ENCODE data around the gene ZFX. TPM values are rescaled to one million over a fixed set of nuclear protein-coding genes. Genes with fewer than 3 reads are reported as not detected.
"Not testable (repeated sequence)": the region's sequence is repeated elsewhere in the genome, so short reads cannot be mapped to it uniquely, and the experiment has no call there.

ZFX gene
- total RNA-seq, 1 donor from 2014 or later = 34.1 TPM

GRCh38 chrX:24155747-24156146 lies 6.2 kb downstream of the ZFX start:
- H3K27ac Mint-ChIP-seq; H3K4me3 Mint-ChIP-seq (ENCODE audit: low read depth); DNase-seq (ENCODE audit: low spot score); H3K27me3 Mint-ChIP-seq (ENCODE audit: low read depth); intact Hi-C loops (cut with micrococcal nuclease); H3K9me3 Mint-ChIP-seq: not testable (repeated sequence)
- peaks cover 37% of the 10 kb centered on the region for H3K4me1 Mint-ChIP-seq (ENCODE audit: low read depth)
- peaks cover 45% of the 10 kb centered on the region for H3K36me3 Mint-ChIP-seq (ENCODE audit: low read depth)

GRCh38 chrX:24156177-24156576 lies 6.6 kb downstream of the ZFX start:
- Mint-ChIP-seq H3K9me3 (no peaks in the 10 kb centered on the region), H3K4me3 (ENCODE audit: low read depth) (no peak overlapping the region), H3K36me3 (ENCODE audit: low read depth) (peaks cover 43% of the 10 kb centered on the region), H3K4me1 (ENCODE audit: low read depth) (peaks cover 34% of the 10 kb centered on the region), H3K27ac (no peak overlapping the region), H3K27me3 (ENCODE audit: low read depth) (no peaks in the 10 kb centered on the region)
- intact Hi-C loops (cut with micrococcal nuclease) = no loop called here
- DNase-seq (ENCODE audit: low spot score) = no peak

- Mint-ChIP-seq H3K4me1 (ENCODE audit: low read depth) (peaks cover 17% of the 10 kb centered on the region), H3K27me3 (ENCODE audit: low read depth) (no peaks in the 10 kb centered on the region), H3K27ac (no peak overlapping the region), H3K9me3 (no peaks in the 10 kb centered on the region), H3K36me3 (ENCODE audit: low read depth) (peaks cover 38% of the 10 kb centered on the region), H3K4me3 (ENCODE audit: low read depth) (no peak overlapping the region)
- intact Hi-C loops (cut with micrococcal nuclease) = no loop called here
- DNase-seq (ENCODE audit: low spot score) = no peak
Measured at GRCh38 chrX:24158881-24159280, 9.4 kb downstream of the ZFX start.

- Mint-ChIP-seq H3K4me1 (ENCODE audit: low read depth) (peaks cover 34% of the 10 kb centered on the region), H3K27me3 (ENCODE audit: low read depth) (no peaks in the 10 kb centered on the region)
Measured at GRCh38 chrX:24166078-24166477, 16.5 kb downstream of the ZFX start.

GRCh38 chrX:24167719-24168472 lies 18.4 kb downstream of the ZFX start:
- intact Hi-C loops (cut with micrococcal nuclease) = loop anchor here (1.0 to 2.0 kb wide), 2 partner anchors 15 to 87 kb away; no protein-coding TSS in a partner anchor
- Mint-ChIP-seq H3K27ac (peak overlapping the region; percentile 54), H3K27me3 (ENCODE audit: low read depth) (no peaks in the 10 kb centered on the region), H3K9me3 (no peaks in the 10 kb centered on the region), H3K4me1 (ENCODE audit: low read depth) (peaks cover 38% of the 10 kb centered on the region), H3K4me3 (ENCODE audit: low read depth) (no peak overlapping the region), H3K36me3 (ENCODE audit: low read depth) (peaks cover 31% of the 10 kb centered on the region)
- DNase-seq (ENCODE audit: low spot score) = no peak

More at GRCh38 chrX:24166078-24166477, 16.5 kb downstream of the ZFX start:
- Mint-ChIP-seq H3K36me3 (ENCODE audit: low read depth) (peaks cover 29% of the 10 kb centered on the region), H3K4me3 (ENCODE audit: low read depth) (no peak overlapping the region), H3K9me3 (no peaks in the 10 kb centered on the region), H3K27ac (no peak overlapping the region)
- no peak for DNase-seq (ENCODE audit: low spot score)
- intact Hi-C loops (cut with micrococcal nuclease) = no loop called here

- H3K4me1 Mint-ChIP-seq (ENCODE audit: low read depth) = peaks cover 38% of the 10 kb centered on the region
- peaks cover 34% of the 10 kb centered on the region for H3K36me3 Mint-ChIP-seq (ENCODE audit: low read depth)
- H3K27me3 Mint-ChIP-seq (ENCODE audit: low read depth) = no peaks in the 10 kb centered on the region
- no peak for DNase-seq (ENCODE audit: low spot score)
- H3K4me3 Mint-ChIP-seq (ENCODE audit: low read depth) = peak overlapping the region; percentile 38
- intact Hi-C loops (cut with micrococcal nuclease) = loop anchor here (1.0 to 2.0 kb wide), 2 partner anchors 16 to 88 kb away; no protein-coding TSS in a partner anchor
- no peaks in the 10 kb centered on the region for H3K9me3 Mint-ChIP-seq
- H3K27ac Mint-ChIP-seq = peak overlapping the region; percentile 76
Measured at GRCh38 chrX:24168807-24169206, 19.3 kb downstream of the ZFX start.

- Mint-ChIP-seq H3K4me1 (ENCODE audit: low read depth) (peaks cover 38% of the 10 kb centered on the region), H3K27me3 (ENCODE audit: low read depth) (no peaks in the 10 kb centered on the region), H3K36me3 (ENCODE audit: low read depth) (peaks cover 34% of the 10 kb centered on the region), H3K4me3 (ENCODE audit: low read depth) (peak overlapping the region; percentile 38), H3K27ac (peak overlapping the region; percentile 76), H3K9me3 (no peaks in the 10 kb centered on the region)
- DNase-seq (ENCODE audit: low spot score) = no peak
- intact Hi-C loops (cut with micrococcal nuclease) = loop anchor here (2.0 kb wide), 1 partner anchor 88 kb away; no protein-coding TSS in a partner anchor
Measured at GRCh38 chrX:24169211-24169610, 19.7 kb downstream of the ZFX start.

- Mint-ChIP-seq H3K36me3 (ENCODE audit: low read depth) (peaks cover 47% of the 10 kb centered on the region), H3K4me1 (ENCODE audit: low read depth) (peaks cover 25% of the 10 kb centered on the region), H3K4me3 (ENCODE audit: low read depth) (no peak overlapping the region), H3K27me3 (ENCODE audit: low read depth) (no peaks in the 10 kb centered on the region), H3K27ac (no peak overlapping the region), H3K9me3 (no peaks in the 10 kb centered on the region)
- DNase-seq (ENCODE audit: low spot score) = no peak
- intact Hi-C loops (cut with micrococcal nuclease) = no loop called here
Measured at GRCh38 chrX:24173115-24173847, 23.8 kb downstream of the ZFX start.

- H3K27ac Mint-ChIP-seq = no peak overlapping the region
- no peak for DNase-seq (ENCODE audit: low spot score)
- no peaks in the 10 kb centered on the region for H3K9me3 Mint-ChIP-seq
- H3K36me3 Mint-ChIP-seq (ENCODE audit: low read depth) = peaks cover 47% of the 10 kb centered on the region
- no peaks in the 10 kb centered on the region for H3K27me3 Mint-ChIP-seq (ENCODE audit: low read depth)
- intact Hi-C loops (cut with micrococcal nuclease) = no loop called here
- H3K4me1 Mint-ChIP-seq (ENCODE audit: low read depth) = peaks cover 12% of the 10 kb centered on the region
- no peak overlapping the region for H3K4me3 Mint-ChIP-seq (ENCODE audit: low read depth)
Measured at GRCh38 chrX:24175276-24175675, 25.7 kb downstream of the ZFX start.

GRCh38 chrX:24178441-24178840 lies 28.9 kb downstream of the ZFX start:
- no peak overlapping the region for H3K27ac Mint-ChIP-seq
- no peaks in the 10 kb centered on the region for H3K9me3 Mint-ChIP-seq
- H3K4me1 Mint-ChIP-seq (ENCODE audit: low read depth) = peaks cover 3% of the 10 kb centered on the region
- DNase-seq (ENCODE audit: low spot score) = no peak
- H3K4me3 Mint-ChIP-seq (ENCODE audit: low read depth) = no peak overlapping the region
- peaks cover 28% of the 10 kb centered on the region for H3K36me3 Mint-ChIP-seq (ENCODE audit: low read depth)
- intact Hi-C loops (cut with micrococcal nuclease) = no loop called here
- H3K27me3 Mint-ChIP-seq (ENCODE audit: low read depth) = no peaks in the 10 kb centered on the region

GRCh38 chrX:24184018-24184417 lies 34.5 kb downstream of the ZFX start:
- H3K4me3 Mint-ChIP-seq (ENCODE audit: low read depth) = no peak overlapping the region
- DNase-seq (ENCODE audit: low spot score) = no peak
- no peak overlapping the region for H3K27ac Mint-ChIP-seq
- peaks cover 25% of the 10 kb centered on the region for H3K36me3 Mint-ChIP-seq (ENCODE audit: low read depth)
- peaks cover 6% of the 10 kb centered on the region for H3K4me1 Mint-ChIP-seq (ENCODE audit: low read depth)
- intact Hi-C loops (cut with micrococcal nuclease) = no loop called here
- no peaks in the 10 kb centered on the region for H3K9me3 Mint-ChIP-seq
- no peaks in the 10 kb centered on the region for H3K27me3 Mint-ChIP-seq (ENCODE audit: low read depth)

GRCh38 chrX:24186483-24186882 lies 37.0 kb downstream of the ZFX start:
- Mint-ChIP-seq H3K4me3 (ENCODE audit: low read depth) (no peak overlapping the region), H3K27ac (no peak overlapping the region), H3K27me3 (ENCODE audit: low read depth) (no peaks in the 10 kb centered on the region), H3K9me3 (no peaks in the 10 kb centered on the region), H3K4me1 (ENCODE audit: low read depth) (peaks cover 12% of the 10 kb centered on the region), H3K36me3 (ENCODE audit: low read depth) (peaks cover 22% of the 10 kb centered on the region)
- DNase-seq (ENCODE audit: low spot score) = no peak
- intact Hi-C loops (cut with micrococcal nuclease) = no loop called here

GRCh38 chrX:24186986-24187385 lies 37.5 kb downstream of the ZFX start:
- peaks cover 22% of the 10 kb centered on the region for H3K36me3 Mint-ChIP-seq (ENCODE audit: low read depth)
- intact Hi-C loops (cut with micrococcal nuclease) = no loop called here
- no peak overlapping the region for H3K4me3 Mint-ChIP-seq (ENCODE audit: low read depth)
- DNase-seq (ENCODE audit: low spot score) = no peak
- H3K9me3 Mint-ChIP-seq = no peaks in the 10 kb centered on the region
- H3K27ac Mint-ChIP-seq = no peak overlapping the region
- H3K27me3 Mint-ChIP-seq (ENCODE audit: low read depth) = no peaks in the 10 kb centered on the region
- peaks cover 12% of the 10 kb centered on the region for H3K4me1 Mint-ChIP-seq (ENCODE audit: low read depth)

All from activated T-helper 2 cell treated with anti-CD3 and anti-CD28 coated beads, Interferon-gamma antibody, Interleukin-2, Interleukin-4, amounts not matched to agents 10 μg/mL and 5 μg/mL and 100 μg/mL, durations not matched to agents 14 hours and 24 hours and 36 hours (primary cell).